Ishikawa (cell line): Measurements from ENCODE around the gene MED12L.

Source experiments
- CEBPB ChIP-seq: IDR thresholded peaks from 2 replicates; pipeline ENCODE4 v1.6.1; 2012
- CREB1 ChIP-seq: IDR thresholded peaks from 2 replicates; pipeline ENCODE4 v1.6.1; 2012; ENCODE audit warnings: low read depth
- EGR1 ChIP-seq: IDR thresholded peaks from 2 replicates; pipeline ENCODE4 v1.6.1; 2012
- EP300 ChIP-seq: IDR thresholded peaks from 2 replicates; pipeline ENCODE4 v1.6.1; 2012; ENCODE audit warnings: borderline replicate concordance
- FOXM1 ChIP-seq: IDR thresholded peaks from 2 replicates; pipeline ENCODE4 v1.6.1; 2012; ENCODE audit warnings: low read depth, borderline replicate concordance
- MAX ChIP-seq: IDR thresholded peaks from 2 replicates; pipeline ENCODE4 v1.6.1; 2012
- NFIC ChIP-seq: IDR thresholded peaks from 2 replicates; pipeline ENCODE4 v1.6.1; 2012
- RAD21 ChIP-seq: IDR thresholded peaks from 2 replicates; pipeline ENCODE4 v1.6.1; 2012; ENCODE audit warnings: low read depth
- REST ChIP-seq: IDR thresholded peaks from 2 replicates; pipeline ENCODE4 v1.6.1; 2012; ENCODE audit warnings: low read depth, mild to moderate bottlenecking
- TAF1 ChIP-seq: IDR thresholded peaks from 2 replicates; pipeline ENCODE4 v1.6.1; 2012; ENCODE audit warnings: low read depth, mild to moderate bottlenecking
- TCF12 ChIP-seq: IDR thresholded peaks from 2 replicates; pipeline ENCODE4 v1.6.1; 2012; ENCODE audit warnings: low read depth
- TEAD4 ChIP-seq: IDR thresholded peaks from 2 replicates; pipeline ENCODE4 v1.6.1; 2012
- USF1 ChIP-seq: IDR thresholded peaks from 2 replicates; pipeline ENCODE4 v1.6.1; 2012
- YY1 ChIP-seq: IDR thresholded peaks from 2 replicates; pipeline ENCODE4 v1.6.1; 2012; ENCODE audit warnings: low read depth
- ZBTB7A ChIP-seq: IDR thresholded peaks from 2 replicates; pipeline ENCODE4 v1.6.1; 2012; ENCODE audit warnings: low read depth

Gene MED12L

GRCh38 chr3:151478335-151478697, 392.9 kb downstream of the MED12L start:
- TF ChIP-seq TCF12, result no peak
- TF ChIP-seq EP300, result no peak
- TF ChIP-seq RAD21, result no peak
- no peak for TF ChIP-seq USF1
- TF ChIP-seq YY1, result no peak
- no peak for TF ChIP-seq NFIC
- no peak for TF ChIP-seq CEBPB
- no peak for TF ChIP-seq TAF1
- TF ChIP-seq EGR1, result no peak
- no peak for TF ChIP-seq FOXM1
- no peak for TF ChIP-seq TEAD4
- no peak for TF ChIP-seq ZBTB7A
- no peak for TF ChIP-seq CREB1

GRCh38 chr3:151479452-151479851, 394.0 kb downstream of the MED12L start:
- TF ChIP-seq EP300 (no peak), NFIC (no peak), TEAD4 (no peak), RAD21 (no peak), TCF12 (no peak), MAX (no peak), TAF1 (no peak), CREB1 (no peak), REST (no peak), YY1 (no peak), FOXM1 (no peak), ZBTB7A (no peak), EGR1 (no peak), USF1 (no peak), CEBPB (no peak)

- no peak for TF ChIP-seq TAF1
- no peak for TF ChIP-seq YY1
- no peak for TF ChIP-seq NFIC
- TF ChIP-seq CEBPB, result no peak
- TF ChIP-seq USF1, result no peak
- no peak for TF ChIP-seq ZBTB7A
- TF ChIP-seq TCF12, result no peak
- no peak for TF ChIP-seq CREB1
- no peak for TF ChIP-seq RAD21
- TF ChIP-seq EGR1, result no peak
- no peak for TF ChIP-seq TEAD4
- TF ChIP-seq MAX, result no peak
- no peak for TF ChIP-seq REST
These were observed 395.0 kb downstream of the MED12L start for GRCh38 chr3:151480492-151480891.

GRCh38 chr3:151483488-151483887, 398.0 kb downstream of the MED12L start:
- no peak for TF ChIP-seq RAD21
- no peak for TF ChIP-seq CEBPB
- TF ChIP-seq YY1, result no peak
- TF ChIP-seq EP300, result no peak
- no peak for TF ChIP-seq TAF1
- TF ChIP-seq MAX, result no peak
- TF ChIP-seq FOXM1, result no peak
- no peak for TF ChIP-seq USF1
- no peak for TF ChIP-seq REST
- no peak for TF ChIP-seq EGR1
- TF ChIP-seq NFIC, result no peak
- no peak for TF ChIP-seq ZBTB7A
- TF ChIP-seq CREB1, result no peak
- no peak for TF ChIP-seq TCF12
